HEK293 (cell line): ENCODE results near the gene GRIK4.

Source experiments
- AEBP2 ChIP-seq: fragments of 450-650 bp; formaldehyde crosslinking; IDR thresholded peaks from 2 replicates; pipeline ENCODE4 v1.5.1; 2016; ENCODE audit warnings: missing biosample characterization, missing genetic modification characterization, borderline replicate concordance
- GLI4 ChIP-seq: fragments of 450-650 bp; formaldehyde crosslinking; IDR thresholded peaks from 2 replicates; pipeline ENCODE4 v1.5.1; 2016; ENCODE audit warnings: missing biosample characterization, missing genetic modification characterization
- HOXC10 ChIP-seq: sonication (generic); formaldehyde crosslinking; IDR thresholded peaks from 2 replicates; pipeline ENCODE4 v1.8.1; 2023; ENCODE audit warnings: mild to moderate bottlenecking, missing genetic modification reagents
- IKZF3 ChIP-seq: fragments of 450-650 bp; IDR thresholded peaks from 2 replicates; pipeline ENCODE4 v1.5.0; 2018; ENCODE audit warnings: missing biosample characterization, mild to moderate bottlenecking, missing genetic modification characterization, moderate library complexity
- MYNN ChIP-seq: fragments of 450-650 bp; formaldehyde crosslinking; IDR thresholded peaks from 2 replicates; pipeline ENCODE4 v1.5.1; 2016; ENCODE audit warnings: missing biosample characterization, missing genetic modification characterization, borderline replicate concordance
- TRIM28 ChIP-seq: IDR thresholded peaks from 2 replicates; pipeline ENCODE4 v1.6.1; 2011; ENCODE audit warnings: low read length, control low read depth, borderline replicate concordance
- YY1 ChIP-seq: fragments of 450-650 bp; formaldehyde crosslinking; IDR thresholded peaks from 2 replicates; pipeline ENCODE4 v1.5.1; 2018; ENCODE audit warnings: missing biosample characterization, missing genetic modification characterization
- ZBTB20 ChIP-seq: fragments of 450-650 bp; formaldehyde crosslinking; IDR thresholded peaks from 2 replicates; pipeline ENCODE4 v1.5.1; 2016; ENCODE audit warnings: missing biosample characterization, missing genetic modification characterization
- ZBTB48 ChIP-seq: fragments of 450-650 bp; formaldehyde crosslinking; IDR thresholded peaks from 2 replicates; pipeline ENCODE4 v1.5.1; 2016; ENCODE audit warnings: missing biosample characterization, missing genetic modification characterization
- ZBTB6 ChIP-seq: fragments of 450-650 bp; formaldehyde crosslinking; IDR thresholded peaks from 2 replicates; pipeline ENCODE4 v1.5.1; 2017; ENCODE audit warnings: missing biosample characterization, missing genetic modification characterization
- ZBTB8A ChIP-seq: fragments of 450-650 bp; formaldehyde crosslinking; IDR thresholded peaks from 2 replicates; pipeline ENCODE4 v1.5.1; 2016; ENCODE audit warnings: missing biosample characterization, missing genetic modification characterization
- ZNF10 ChIP-seq: fragments of 450-650 bp; formaldehyde crosslinking; IDR thresholded peaks from 2 replicates; pipeline ENCODE4 v1.5.1; 2017; ENCODE audit warnings: missing biosample characterization, missing genetic modification characterization
- ZNF148 ChIP-seq: fragments of 450-650 bp; formaldehyde crosslinking; IDR thresholded peaks from 2 replicates; pipeline ENCODE4 v1.5.0; 2017; ENCODE audit warnings: missing biosample characterization, missing genetic modification characterization, borderline replicate concordance
- ZNF169 ChIP-seq: fragments of 450-650 bp; formaldehyde crosslinking; IDR thresholded peaks from 2 replicates; pipeline ENCODE4 v1.5.1; 2016; ENCODE audit warnings: missing biosample characterization, missing genetic modification characterization
- ZNF223 ChIP-seq: fragments of 450-650 bp; formaldehyde crosslinking; IDR thresholded peaks from 2 replicates; pipeline ENCODE4 v1.5.1; 2016; ENCODE audit warnings: missing biosample characterization, missing genetic modification characterization
- ZNF37A ChIP-seq: fragments of 450-650 bp; IDR thresholded peaks from 2 replicates; pipeline ENCODE4 v1.5.1; 2018; ENCODE audit warnings: missing biosample characterization, missing genetic modification characterization
- ZNF416 ChIP-seq: fragments of 450-650 bp; formaldehyde crosslinking; IDR thresholded peaks from 2 replicates; pipeline ENCODE4 v1.5.1; 2016; ENCODE audit warnings: missing biosample characterization, missing genetic modification characterization
- ZNF473 ChIP-seq: fragments of 450-650 bp; formaldehyde crosslinking; IDR thresholded peaks from 2 replicates; pipeline ENCODE4 v1.5.1; 2017; ENCODE audit warnings: missing biosample characterization, missing genetic modification characterization
- ZNF501 ChIP-seq: fragments of 450-650 bp; formaldehyde crosslinking; IDR thresholded peaks from 2 replicates; pipeline ENCODE4 v1.5.1; 2016; ENCODE audit warnings: missing biosample characterization, missing genetic modification characterization
- ZNF530 ChIP-seq: fragments of 450-650 bp; formaldehyde crosslinking; IDR thresholded peaks from 2 replicates; pipeline ENCODE4 v1.5.1; 2016; ENCODE audit warnings: low read depth, missing biosample characterization, missing genetic modification characterization
- ZNF548 ChIP-seq: fragments of 450-650 bp; formaldehyde crosslinking; IDR thresholded peaks from 2 replicates; pipeline ENCODE4 v1.5.1; 2016; ENCODE audit warnings: missing biosample characterization, missing genetic modification characterization
- ZNF549 ChIP-seq: fragments of 450-650 bp; IDR thresholded peaks from 2 replicates; pipeline ENCODE4 v1.5.1; 2018; ENCODE audit warnings: missing biosample characterization, missing genetic modification characterization, mild to moderate bottlenecking, inconsistent platforms, moderate library complexity
- ZNF555 ChIP-seq: fragments of 450-650 bp; formaldehyde crosslinking; conservative IDR thresholded peaks from 2 replicates; pipeline ENCODE4 v1.5.1; 2017; ENCODE audit warnings: missing biosample characterization, mild to moderate bottlenecking, missing genetic modification characterization, inconsistent platforms
- ZNF560 ChIP-seq: fragments of 450-650 bp; formaldehyde crosslinking; IDR thresholded peaks from 2 replicates; pipeline ENCODE4 v1.5.1; 2017; ENCODE audit warnings: missing biosample characterization, missing genetic modification characterization, borderline replicate concordance
- ZNF654 ChIP-seq: fragments of 450-650 bp; formaldehyde crosslinking; IDR thresholded peaks from 2 replicates; pipeline ENCODE4 v1.5.1; 2016; ENCODE audit warnings: low read depth, missing biosample characterization, missing genetic modification characterization
- ZNF660 ChIP-seq: fragments of 450-650 bp; IDR thresholded peaks from 2 replicates; pipeline ENCODE4 v1.5.1; 2018; ENCODE audit warnings: missing biosample characterization, mild to moderate bottlenecking, missing genetic modification characterization
- TF ChIP-seq, protein P1 (sequence below): fragments of 450-650 bp; formaldehyde crosslinking; IDR thresholded peaks from 2 replicates; pipeline ENCODE4 v1.5.1; 2016; ENCODE audit warnings: missing biosample characterization, missing genetic modification characterization
- TF ChIP-seq, protein P2 (sequence below): sonication (generic); formaldehyde crosslinking; IDR thresholded peaks from 2 replicates; pipeline ENCODE4 v1.8.1; 2022; ENCODE audit warnings: mild to moderate bottlenecking, moderate library complexity, missing genetic modification reagents
- TF ChIP-seq, protein P3 (sequence below): fragments of 450-650 bp; formaldehyde crosslinking; IDR thresholded peaks from 2 replicates; pipeline ENCODE4 v1.5.1; 2017; ENCODE audit warnings: missing biosample characterization, mild to moderate bottlenecking, missing genetic modification characterization, moderate library complexity

Gene GRIK4

DNA sequence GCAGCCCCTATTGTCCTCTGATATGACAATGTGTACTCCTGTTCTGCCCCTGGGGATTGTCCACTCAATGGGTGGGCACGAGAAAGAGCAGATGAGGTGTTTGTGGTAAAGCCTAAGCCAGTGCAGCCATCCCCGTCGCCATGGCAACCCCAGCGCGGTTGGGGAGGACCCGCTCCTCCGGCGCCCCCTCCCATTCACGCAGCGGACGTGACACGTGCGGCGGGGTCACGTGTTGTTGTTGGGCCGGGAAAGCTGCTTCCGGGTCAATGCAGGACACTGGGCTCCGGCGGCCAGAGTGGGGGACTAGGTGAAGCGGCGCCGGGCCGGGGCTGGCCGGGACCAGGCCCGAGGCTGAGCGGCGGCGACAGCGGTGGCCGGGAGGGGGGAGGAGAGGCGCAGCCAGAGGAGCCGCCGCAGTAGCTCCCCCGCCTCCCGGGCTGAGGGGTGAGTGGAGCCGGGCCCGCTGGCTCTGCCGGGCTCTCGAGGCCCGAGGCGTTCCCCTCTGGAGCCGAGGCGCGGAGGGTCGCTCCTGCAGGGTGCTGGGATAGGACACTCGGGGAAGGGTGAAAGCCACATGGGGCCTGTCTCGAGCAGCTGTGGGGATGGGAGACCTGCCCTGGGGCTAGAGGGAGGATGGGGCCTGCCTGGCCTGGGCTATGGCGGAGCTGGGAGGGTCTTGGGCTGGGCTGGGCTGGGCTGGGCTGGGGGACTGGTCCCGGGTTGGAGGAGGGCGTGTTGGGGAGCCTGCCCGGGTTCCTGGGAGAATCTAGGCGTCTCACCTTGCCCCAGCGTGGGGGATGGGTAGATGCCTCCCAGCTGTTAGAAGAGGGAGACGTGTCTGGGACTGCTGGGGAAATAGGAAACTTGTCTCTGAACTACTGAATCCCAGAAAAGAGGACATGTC is 512.6 kb downstream of the GRIK4 start, which contains the start of gene TBCEL (continued):
- TF ChIP-seq HOXC10 (CRISPR knock-in tag) (no peak), ZNF660 (tag by site-specific recombination) (no peak), ZNF501 (tag by site-specific recombination) (no peak), ZNF654 (tag by site-specific recombination) (no peak), ZNF473 (tag by site-specific recombination) (no peak), ZBTB20 (tag by site-specific recombination) (peak; percentile 38; the same call in 1 of the 2 replicates), ZNF549 (tag by site-specific recombination) (no peak), ZNF10 (tag by site-specific recombination) (0 out of 2 replicates have a peak, but pooled peaks have one; percentile 9), ZNF223 (no peak), ZBTB48 (tag by site-specific recombination) (no peak), ZNF37A (no peak), ZNF169 (tag by site-specific recombination) (no peak), TRIM28 (no peak), ZNF416 (tag by site-specific recombination) (no peak), IKZF3 (tag by site-specific recombination) (no peak), ZNF530 (tag by site-specific recombination) (no peak), ZNF555 (tag by site-specific recombination) (no peak), ZNF548 (tag by site-specific recombination) (no peak), AEBP2 (tag by site-specific recombination) (no peak), ZNF148 (0 out of 2 replicates have a peak, but pooled peaks have one; percentile 16), MYNN (tag by site-specific recombination) (no peak), ZNF560 (tag by site-specific recombination) (no peak), ZBTB6 (no peak), YY1 (0 out of 2 replicates have a peak, but pooled peaks have one; percentile 23), ZBTB8A (tag by site-specific recombination) (peak; percentile 18; the same call in 1 of the 2 replicates), GLI4 (tag by site-specific recombination) (no peak)
- TF ChIP-seq, protein P1, sequence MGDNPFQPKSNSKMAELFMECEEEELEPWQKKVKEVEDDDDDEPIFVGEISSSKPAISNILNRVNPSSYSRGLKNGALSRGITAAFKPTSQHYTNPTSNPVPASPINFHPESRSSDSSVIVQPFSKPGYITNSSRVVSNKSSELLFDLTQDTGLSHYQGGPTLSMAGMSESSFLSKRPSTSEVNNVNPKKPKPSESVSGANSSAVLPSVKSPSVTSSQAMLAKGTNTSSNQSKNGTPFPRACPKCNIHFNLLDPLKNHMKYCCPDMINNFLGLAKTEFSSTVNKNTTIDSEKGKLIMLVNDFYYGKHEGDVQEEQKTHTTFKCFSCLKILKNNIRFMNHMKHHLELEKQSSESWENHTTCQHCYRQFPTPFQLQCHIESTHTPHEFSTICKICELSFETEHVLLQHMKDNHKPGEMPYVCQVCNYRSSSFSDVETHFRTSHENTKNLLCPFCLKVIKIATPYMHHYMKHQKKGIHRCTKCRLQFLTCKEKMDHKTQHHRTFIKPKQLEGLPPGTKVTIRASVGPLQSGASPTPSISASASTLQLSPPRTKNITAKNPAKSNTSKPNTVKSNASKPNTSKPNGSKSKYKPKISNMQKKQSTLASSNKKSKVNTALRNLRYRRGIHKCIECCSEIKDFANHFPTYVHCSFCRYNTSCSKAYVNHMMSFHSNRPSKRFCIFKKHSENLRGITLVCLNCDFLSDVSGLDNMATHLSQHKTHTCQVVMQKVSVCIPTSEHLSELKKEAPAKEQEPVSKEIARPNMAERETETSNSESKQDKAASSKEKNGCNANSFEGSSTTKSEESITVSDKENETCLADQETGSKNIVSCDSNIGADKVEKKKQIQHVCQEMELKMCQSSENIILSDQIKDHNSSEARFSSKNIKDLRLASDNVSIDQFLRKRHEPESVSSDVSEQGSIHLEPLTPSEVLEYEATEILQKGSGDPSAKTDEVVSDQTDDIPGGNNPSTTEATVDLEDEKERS (tag by site-specific recombination) = no peak
- TF ChIP-seq, protein P2, sequence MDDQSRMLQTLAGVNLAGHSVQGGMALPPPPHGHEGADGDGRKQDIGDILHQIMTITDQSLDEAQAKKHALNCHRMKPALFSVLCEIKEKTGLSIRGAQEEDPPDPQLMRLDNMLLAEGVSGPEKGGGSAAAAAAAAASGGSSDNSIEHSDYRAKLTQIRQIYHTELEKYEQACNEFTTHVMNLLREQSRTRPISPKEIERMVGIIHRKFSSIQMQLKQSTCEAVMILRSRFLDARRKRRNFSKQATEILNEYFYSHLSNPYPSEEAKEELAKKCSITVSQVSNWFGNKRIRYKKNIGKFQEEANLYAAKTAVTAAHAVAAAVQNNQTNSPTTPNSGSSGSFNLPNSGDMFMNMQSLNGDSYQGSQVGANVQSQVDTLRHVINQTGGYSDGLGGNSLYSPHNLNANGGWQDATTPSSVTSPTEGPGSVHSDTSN (CRISPR knock-in tag) = peak; percentile 75; the same call in 1 of the 2 replicates
- TF ChIP-seq, protein P3, sequence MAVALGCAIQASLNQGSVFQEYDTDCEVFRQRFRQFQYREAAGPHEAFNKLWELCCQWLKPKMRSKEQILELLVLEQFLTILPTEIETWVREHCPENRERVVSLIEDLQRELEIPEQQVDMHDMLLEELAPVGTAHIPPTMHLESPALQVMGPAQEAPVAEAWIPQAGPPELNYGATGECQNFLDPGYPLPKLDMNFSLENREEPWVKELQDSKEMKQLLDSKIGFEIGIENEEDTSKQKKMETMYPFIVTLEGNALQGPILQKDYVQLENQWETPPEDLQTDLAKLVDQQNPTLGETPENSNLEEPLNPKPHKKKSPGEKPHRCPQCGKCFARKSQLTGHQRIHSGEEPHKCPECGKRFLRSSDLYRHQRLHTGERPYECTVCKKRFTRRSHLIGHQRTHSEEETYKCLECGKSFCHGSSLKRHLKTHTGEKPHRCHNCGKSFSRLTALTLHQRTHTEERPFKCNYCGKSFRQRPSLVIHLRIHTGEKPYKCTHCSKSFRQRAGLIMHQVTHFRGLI (tag by site-specific recombination) = no peak
